IPS DF 19.7 (cell line): ENCODE results near the gene PRKCE.

Experiments used
- DNase-seq: peaks from one replicate; pipeline ENCODE4 v3.0.0-alpha.2; 2013; ENCODE audit warnings: low read depth, low spot score

Gene PRKCE

DNA sequence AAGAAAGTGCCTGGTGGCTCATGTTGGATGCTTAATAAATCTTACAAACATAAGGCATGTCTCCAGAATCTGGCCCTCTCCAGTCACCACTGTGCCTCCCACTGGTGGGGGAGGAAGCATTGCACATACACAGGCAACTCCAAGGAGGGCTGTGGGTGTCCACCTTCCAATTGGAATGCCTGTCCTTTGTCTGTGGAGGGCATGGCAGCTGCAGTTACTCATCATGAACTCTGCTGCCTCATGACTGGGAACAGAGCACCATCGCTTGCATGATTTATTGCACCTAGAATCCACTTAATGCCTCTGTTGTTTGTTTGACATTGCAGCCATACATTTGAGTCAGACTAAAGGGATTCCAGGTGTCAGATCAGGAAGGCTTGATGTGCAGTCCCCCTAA, 278.9 kb downstream of the PRKCE start:
- no peak for DNase-seq

DNA sequence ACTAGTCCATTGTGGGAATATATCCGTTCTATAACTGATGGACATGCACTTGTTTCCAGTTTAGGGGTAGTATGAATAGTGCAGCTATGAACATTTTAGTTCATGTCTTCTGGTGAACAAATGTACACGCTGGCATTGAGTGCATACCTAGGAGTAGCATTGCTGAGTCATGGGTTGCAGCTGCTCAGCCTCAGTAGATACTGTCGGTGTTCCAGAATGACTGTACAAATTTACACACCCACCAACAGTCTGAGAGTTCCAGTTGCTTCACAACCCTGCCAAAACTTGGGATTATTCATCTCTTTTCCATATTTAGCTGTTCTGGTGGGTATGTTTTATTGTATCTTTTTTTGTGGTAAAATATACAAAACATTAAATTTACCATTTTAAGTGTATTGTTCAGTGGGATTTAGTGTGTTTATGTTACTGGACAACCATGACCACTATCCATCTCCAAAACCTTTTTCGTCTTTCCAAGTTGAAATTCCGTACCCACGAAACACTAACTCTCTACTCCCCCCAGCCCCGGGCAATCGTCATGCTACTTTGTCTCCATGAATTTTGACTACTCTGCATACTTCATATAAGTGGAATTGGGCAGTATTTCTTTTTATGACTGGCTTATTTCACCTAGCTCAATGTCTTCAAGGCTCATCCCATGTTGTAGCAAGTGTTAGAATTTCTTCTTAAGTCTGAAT, 281.0 kb downstream of the PRKCE start:
- DNase-seq: no peak

DNA sequence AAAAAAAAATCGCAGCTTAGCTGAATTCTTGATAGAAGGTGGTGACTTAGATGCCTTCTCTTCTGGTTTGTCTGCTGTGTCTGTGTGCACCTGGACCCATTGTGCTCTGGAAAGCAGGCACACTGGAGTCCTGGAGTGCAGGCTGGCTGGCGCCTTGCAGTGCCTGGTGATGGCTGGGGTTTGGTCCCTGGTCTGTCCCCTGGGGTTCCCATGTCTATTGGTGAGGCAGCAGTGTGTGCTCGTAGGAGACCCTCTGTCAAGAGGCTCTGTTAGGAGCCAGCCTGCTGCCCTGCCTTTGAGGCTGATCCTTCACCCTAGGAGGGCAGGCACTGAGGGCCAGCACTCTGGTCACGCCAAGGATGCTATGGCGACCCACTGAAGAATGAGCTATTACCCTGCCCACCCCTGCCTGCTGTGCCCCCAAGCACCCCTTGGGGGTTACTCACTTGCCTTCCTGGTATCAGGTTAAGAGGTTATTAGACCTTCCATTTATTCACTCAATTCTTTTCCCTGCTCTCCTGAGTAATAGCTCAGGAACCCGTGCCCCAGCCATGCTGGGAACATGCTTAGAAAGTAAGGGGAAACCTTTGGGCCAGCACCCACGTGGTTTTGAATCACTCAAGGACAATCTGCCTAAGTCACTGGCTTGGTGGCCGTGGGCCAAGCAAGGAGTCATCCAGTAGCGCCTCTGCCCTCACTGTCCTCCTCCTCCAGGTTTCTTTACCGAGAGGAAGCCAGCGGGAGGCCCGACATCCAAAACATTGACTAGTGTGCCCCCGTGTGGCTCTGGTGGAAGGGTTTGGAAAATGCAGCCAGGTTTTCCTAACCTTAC, 284.5 kb downstream of the PRKCE start:
- no peak for DNase-seq

DNA sequence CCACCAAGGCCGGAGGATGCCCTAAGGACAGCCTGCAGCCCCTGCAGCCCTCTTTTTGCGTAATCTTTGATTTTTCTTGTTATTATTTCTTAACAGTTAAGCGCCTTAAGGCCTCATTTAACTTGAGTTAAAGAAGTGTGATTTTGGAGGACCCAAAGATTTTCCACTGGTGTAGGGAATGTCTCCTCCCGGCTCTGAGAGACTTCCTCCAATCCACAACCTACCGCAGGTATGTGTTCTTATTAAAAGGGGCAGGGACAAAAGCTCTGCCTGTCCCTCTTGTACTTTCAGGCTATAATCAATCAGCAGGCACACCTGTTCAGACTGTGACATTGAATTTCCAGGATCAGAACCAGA, 285.1 kb downstream of the PRKCE start:
- no peak for DNase-seq

DNA sequence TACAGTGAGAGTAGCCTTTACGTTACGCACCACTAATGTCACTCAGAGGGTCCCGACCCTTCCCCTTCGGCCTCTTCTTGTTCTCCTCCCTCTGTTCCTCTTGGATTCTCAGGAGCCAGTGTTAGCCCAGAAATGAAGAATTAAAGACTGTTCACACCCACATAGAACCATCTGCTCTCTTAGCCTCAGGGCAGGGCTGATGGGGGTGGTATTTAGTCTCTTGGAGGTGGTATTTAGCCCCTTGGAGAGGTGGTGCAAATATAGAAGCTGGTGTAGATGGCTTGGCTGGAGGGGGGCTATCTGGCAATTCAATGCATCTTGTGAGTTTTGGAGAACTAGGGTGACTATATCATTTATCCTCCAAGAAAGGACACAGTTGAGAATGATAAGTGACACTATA, 286.5 kb downstream of the PRKCE start:
- no peak for DNase-seq

DNA sequence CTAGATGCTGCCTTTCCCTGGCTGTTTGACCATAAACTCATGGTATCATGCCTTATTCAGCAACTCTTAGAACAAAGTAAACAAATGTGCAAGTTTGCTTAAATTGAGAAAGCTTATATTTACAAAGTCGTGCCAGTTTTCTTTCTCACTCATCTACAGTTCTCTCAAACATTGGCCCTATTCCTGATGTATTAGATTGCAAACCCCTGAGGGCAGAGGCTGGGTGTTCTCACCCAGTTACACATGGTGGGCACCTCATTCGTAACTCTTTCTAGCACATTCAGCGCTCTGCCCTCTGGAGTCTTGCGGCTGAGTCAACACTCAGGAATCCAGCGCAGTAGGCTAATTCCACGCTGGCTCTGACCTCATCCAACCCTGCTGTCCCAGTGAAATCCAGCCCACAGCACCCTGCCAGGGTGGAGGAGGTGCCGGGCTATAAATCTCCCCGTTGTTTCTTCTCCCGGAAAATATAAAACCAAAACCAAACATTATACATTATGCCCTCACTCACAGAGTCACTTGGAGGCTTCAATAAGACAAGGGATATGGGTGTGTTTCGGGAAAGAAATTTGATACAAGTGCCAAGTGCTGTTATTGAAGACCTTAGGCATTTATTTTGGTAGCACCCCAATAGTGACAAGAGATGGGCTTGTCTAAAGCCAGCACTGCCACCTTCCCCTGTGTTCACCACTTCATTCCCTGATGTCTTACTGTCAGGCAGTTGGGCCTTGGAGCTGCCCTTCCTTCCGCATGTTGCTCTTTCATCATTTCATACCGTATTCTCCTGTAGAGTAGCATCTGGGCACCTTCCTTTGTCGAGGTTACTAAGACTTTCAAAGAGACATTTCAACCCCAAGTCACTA, 287.4 kb downstream of the PRKCE start:
- no peak for DNase-seq

DNA sequence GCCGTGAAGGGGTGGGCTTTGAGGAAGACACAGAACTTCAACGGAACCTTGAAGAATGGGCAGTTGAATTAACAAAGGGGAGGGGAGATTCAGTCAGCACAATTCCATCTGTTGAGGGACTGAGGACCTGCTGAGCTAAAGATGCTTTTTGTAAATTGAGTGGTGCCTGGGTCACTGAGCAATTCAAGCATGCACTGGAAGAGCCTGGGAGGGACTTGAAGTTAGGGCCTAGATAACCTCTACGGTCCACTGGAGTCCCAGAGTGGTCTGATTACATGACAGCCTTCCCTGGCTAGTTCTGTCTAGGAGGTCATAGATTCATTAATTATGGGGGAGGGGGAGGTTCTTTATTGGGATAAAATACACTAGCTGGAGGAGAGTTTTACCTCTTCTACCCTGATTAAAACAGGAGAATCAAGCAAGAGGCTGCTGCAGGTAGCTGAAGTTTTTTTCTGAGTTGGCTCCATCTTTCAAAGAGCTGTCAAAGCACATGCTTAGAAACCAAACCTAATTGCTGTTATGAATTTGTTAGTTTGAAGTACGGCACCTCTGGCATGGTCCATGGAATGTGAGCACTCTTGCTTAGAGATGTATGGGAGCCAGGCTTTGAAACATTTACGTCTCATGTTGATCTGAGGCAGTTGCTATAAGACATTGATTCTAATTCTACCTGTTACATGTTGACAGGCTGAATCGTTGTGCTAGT, 290.2 kb downstream of the PRKCE start:
- no peak for DNase-seq

DNA sequence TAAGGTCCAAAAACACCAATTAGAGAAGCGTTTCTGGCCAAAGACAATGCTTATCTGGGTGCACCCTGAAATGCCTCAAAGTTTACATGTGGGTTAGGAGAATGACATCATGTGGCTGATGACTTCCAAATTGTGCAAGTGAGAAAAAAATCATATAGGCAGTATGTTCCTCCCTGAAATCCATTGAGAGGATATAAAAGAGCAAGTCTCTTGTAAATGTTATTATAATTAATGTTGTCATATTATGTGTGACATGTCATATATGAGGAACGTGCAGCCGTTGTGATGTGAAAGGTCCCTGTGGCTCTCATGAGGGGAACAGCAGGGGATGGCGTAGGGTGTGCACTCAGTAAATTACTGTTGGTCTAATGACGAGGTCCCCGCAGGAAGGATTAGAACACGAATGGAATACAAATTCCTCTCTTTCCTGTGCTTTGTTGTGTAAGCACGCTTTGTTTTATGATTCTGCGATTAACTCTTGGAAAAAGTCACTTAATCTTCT, 290.8 kb downstream of the PRKCE start:
- DNase-seq: no peak

DNA sequence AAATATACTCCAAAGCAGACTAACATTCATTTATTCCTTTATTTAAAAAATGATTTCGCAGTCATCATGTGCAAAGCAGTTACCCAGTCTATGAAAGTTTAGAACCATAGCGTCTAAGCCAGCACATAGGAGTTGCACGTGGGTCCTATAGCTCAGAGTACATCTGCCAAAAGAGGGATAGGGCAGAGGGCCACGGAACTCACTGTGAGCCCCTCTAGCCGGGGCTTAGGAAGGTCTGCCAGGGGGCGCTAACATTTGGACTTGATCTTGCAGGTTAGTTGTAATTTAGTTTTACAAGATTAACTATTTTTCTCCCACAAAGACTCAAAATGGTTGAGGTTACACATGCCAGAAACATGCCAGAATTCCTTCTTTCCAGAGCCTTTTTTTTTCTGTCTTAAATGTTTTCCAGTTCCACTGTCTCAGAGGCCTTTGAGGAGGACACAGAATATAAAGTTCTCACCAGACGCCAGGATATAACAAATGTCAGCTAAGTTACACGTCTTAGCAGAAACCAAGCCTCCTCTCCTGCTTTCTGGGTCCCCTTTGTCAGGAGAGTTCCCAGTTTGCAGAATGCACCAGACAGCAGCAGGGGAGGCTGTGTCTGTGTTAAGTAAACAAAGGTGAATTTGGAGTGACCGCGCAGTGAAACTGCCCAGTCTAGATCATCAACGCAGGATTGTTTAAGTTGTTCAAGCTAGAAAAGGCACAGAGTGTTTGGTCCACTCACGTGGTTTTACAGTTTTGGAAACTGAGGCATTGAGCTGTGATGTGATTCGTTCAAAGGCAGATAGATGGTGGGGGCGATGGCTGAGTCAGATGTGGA, 292.0 kb downstream of the PRKCE start:
- DNase-seq: no peak

DNA sequence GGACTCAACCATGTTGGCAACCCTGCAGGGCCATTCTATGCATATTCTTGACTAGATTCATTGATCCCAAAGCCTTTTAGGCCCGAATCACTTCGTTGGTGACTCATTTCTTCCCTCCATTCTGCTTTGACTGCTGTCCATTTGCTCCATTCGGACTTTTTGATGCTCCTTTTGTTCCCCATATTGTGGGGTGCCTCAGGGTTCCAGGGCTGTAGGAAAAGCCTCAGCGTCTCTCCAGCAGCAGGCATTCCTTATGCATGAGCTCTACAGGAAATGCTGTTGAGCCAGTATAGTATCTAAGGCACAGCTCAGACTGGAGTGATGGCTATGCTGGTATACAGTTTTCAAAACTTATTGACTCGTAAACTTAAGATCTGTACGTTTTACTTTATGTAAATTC, 292.6 kb downstream of the PRKCE start:
- no peak for DNase-seq

DNA sequence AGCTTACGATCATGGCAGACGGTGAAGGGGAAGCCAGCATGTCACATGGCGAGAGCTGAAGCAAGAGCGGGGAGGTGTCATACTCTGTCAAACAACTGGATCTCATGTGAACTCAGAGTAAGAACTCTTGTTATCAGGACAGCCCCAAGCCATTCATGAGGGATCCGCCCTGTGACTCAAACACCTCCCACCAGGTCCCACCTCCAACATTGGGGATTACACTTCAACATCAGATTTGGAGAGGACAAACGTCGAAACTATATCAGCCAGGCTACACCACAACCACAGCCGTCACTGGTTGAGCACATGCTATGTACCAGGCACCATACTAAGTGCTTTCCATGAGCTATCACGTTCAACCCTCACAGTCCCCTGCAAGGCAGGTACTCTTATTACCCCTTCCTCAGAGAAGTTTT, 293.8 kb downstream of the PRKCE start:
- DNase-seq: no peak

DNA sequence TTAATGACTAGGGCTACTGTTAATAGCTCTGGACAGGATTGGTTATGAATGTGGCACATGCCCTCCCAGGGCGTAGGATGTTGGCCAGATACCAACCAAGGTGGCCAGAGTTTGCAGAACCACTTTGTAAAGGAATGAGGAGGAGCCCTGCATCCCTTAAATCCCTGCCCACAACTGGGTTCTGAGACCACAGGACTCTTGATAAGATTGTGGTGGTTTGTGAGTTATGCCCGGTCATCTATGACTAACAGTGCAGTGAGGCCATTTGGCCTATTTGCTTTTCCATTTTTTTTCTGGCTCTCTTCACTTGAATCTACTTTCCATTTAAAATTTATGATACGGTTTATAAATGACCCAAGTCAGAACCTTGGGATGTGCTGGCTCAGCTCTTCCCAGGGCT, 294.5 kb downstream of the PRKCE start:
- DNase-seq: no peak

DNA sequence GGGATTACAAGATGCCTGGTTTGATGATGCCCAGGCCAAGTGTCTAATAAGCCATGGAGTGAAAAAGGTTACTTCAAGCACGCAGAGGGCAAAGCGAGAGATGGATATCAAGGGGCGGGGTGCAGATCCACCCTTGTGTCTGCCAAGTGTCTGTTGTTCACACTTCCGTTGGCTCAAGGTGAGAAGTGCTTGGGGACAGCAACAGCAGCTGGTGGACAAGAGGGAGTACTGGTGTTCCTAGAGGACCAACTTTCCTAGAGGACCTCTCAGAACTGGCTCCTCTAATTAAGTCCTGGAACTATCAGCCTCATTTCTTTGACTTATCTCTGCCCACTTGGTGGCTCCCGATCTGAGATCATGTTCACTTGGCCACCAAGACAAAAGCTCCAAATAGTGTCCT, 299.1 kb downstream of the PRKCE start:
- DNase-seq: no peak

DNA sequence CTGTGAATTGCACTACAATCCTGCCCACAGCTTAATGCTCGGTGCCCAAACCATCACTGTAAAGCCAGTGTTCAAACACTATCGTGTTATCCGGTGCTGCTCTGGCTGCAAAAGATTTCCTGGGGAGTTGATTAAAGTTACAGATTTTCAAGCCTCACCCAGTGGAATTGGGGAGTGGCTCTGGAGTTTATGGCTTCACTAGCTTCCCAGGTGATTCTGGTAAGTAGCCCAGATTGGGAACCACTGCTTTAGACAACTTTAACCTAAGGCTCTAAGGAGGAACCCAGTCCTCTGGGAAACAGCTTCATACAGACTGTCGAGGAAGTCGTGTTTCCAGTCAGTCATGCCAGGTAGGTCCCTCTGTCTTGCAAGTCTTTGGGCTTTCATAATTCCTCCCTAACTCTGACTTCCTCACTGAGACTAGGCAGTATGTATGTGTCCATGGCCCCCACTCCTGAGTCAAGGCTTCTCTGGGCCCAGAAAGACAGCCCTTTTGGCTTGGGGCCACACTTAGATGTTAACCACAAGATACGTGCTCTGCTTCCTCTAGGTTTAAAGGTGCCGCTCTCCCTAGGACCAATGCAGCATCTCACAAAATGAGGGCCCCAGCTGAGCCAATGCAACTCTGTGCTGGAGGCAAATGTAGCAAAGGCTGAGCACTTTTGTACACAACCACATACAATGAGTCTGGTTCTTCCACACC, 299.7 kb downstream of the PRKCE start:
- DNase-seq: no peak

DNA sequence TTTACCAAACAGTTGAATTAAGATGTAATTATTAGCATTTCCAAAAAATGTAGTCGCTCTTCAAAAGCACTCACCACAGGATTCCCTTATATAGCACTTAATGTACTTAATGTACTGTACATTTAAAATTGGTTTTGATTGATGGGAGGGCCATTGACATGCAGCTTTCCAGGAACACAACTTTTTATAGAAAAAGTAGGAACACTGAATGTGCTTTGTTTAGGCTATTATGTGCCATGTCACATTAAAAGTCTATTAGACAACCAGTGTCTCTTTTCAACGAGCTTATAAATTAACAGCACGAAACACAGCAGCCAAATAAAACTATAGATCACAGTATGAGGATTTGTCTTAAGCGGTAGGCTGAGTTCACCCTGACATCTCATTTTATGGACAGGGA, 301.1 kb downstream of the PRKCE start:
- DNase-seq: no peak

DNA sequence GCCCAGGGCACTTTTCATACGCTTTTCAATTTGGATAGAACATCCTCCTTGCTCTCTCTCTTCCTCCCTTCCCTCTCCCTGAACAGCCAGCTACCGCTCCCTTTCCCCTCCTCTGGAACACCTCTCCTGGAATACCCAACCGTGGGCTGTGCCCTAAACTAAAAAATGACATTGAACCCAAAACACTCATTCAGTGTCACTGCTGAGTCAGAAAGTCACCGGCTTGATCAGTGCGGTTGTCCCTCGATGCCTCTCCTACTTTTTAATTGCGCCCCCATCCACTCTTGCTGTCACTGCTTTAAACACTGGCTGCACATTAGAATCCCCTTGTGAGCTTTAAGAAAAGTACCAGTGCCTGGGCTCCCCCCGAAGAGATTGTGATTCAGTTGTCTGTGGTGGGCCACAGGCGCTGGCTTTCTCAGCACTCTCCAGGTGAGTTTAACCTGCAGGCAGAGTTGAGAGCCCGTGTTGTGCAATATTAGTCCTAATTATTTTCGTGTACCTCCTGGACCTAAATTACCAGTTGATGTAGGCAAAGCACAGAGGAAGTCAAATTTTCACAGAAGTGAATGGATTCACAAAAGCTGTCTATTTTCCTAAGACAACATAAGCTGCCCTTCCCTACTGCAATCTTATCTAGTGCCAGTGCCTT, 302.0 kb downstream of the PRKCE start:
- no peak for DNase-seq

DNA sequence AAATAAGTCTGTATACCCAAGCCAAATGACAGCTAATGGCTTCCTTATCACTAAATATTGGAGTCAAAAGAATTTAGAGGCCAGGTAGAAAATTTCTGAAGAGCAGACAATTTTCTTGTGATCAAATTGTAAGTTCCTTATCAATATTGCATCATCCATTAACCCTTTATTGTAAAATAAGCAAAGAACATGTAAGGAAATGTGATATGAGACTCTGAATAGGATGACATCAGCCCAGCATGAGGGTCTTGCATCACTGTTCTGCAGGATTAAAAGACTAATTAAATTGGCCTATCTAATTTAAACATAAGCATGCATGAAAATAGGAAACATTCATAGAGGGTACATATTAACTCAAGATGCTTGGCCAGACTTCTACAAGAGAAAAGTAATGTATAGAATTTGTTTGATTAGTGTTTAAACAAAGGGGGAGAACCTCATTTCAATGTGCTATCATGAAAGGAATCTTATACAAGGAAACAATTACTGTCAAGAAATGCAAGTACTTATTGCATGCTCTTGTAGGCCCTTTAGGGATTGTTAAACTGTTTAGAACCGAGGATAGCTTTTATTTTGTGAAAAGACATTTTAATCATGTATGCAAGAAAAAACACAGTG, 302.9 kb downstream of the PRKCE start:
- no peak for DNase-seq

DNA sequence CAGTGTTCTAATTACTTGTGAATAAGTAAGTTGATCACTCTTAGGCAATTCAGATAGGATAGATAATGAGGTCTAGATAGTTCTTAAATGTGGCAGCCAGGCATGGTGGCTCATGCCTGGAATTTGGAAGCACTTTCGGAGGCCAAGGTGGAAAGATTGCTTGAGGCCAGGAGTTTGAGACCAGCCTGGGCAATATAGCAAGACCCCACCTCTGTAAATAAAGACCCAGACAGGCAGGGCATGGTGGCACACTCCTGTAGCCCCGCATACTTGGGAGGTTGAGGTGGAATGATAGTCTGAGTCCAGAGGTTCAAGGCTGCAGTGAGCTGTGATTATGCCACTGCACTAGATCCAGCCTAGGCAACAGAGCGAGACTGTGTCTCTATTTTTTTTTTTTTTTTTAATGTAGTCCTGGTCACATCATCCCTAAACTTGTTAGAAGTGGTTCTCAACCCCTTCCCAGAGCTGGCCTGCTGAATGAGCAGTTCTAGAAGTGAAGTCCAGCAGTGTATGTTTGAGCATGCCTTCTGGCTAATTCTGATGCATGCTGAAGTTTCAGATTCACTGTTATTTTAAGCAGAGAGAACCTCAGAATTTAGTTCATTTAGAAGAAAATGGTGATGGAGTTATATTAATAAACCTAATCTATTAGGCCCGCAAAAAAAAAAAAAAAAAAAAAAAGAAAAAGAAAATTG, 306.2 kb downstream of the PRKCE start:
- DNase-seq: no peak
